Esophagus squamous epithelium (tissue), 5 donors: ENCODE data around the gene PRDM11. TPM values are rescaled to one million over a fixed set of nuclear protein-coding genes. Genes with fewer than 3 reads are reported as not detected.

Source experiments
- DNase-seq: peaks from one replicate; lab custom pipeline; 2025; lab: John Stamatoyannopoulos, UW
- H3K27ac ChIP-seq, 4 donors: fragments of 200-600 bp; sonication (generic); one replicate each; pipeline ENCODE4 v1.5.1; 2016 to 2019; ENCODE audit warnings: mild to moderate bottlenecking in 1 of 4
- H3K27me3 ChIP-seq, 4 donors: fragments of 200-600 bp; sonication (generic); 1 replicate in 3 of 4; 2 replicates in 1 of 4; pipeline versions ENCODE4 v1.5.1 to v1.6.0; 2017 to 2021; ENCODE audit warnings: antibody characterized with exemption in 1 of 4
- H3K36me3 ChIP-seq, 3 donors: fragments of 200-600 bp; sonication (generic); one replicate each; pipeline ENCODE4 v1.5.1; 2016 to 2019
- H3K4me1 ChIP-seq, 3 donors: fragments of 200-600 bp; sonication (generic); one replicate each; pipeline ENCODE4 v1.5.1; 2017 to 2019
- H3K4me3 ChIP-seq, 4 donors: fragments of 200-600 bp; sonication (generic); 1 replicate in 3 of 4; 2 replicates in 1 of 4; pipeline ENCODE4 v1.5.1; 2016 to 2019; ENCODE audit warnings: mild to moderate bottlenecking in 2 of 4, moderate library complexity in 1 of 4
- H3K9me3 ChIP-seq, 3 donors: fragments of 200-600 bp; sonication (generic); one replicate each; pipeline ENCODE4 v1.5.1; 2016 to 2019
- CTCF ChIP-seq, 6 experiments: fragments of 450-650 bp in 4 of 6; fragments of 200-600 bp in 2 of 6; sonication (generic) in 2 of 6; IDR thresholded peaks; one replicate each; pipeline ENCODE4 v1.5.1; 2016 to 2019; ENCODE audit warnings: antibody characterized with exemption in 6 of 6, mild to moderate bottlenecking in 4 of 6, moderate library complexity in 4 of 6
- POLR2A ChIP-seq, 4 donors: fragments of 450-650 bp; IDR thresholded peaks; one replicate each; pipeline ENCODE4 v1.6.1; 2017; ENCODE audit warnings: antibody characterized with exemption in 4 of 4, mild to moderate bottlenecking in 4 of 4, moderate library complexity in 3 of 4
- WGBS, 2 donors: methylation state at CpG; one replicate each; pipeline ENCODE4 v1.1.5; 2018; 5-methylcytosine and 5-hydroxymethylcytosine counted together
- intact Hi-C: fragments of 100-400 bp; cut with DNase I; formaldehyde crosslinking; loops from one replicate; pipeline ENCODE4 v1.15.0; 2022
- total RNA-seq, 4 donors: library from RNA; depleted of rRNA; stranded (reverse); fragments of >200 nt; gene quantifications; one replicate each; pipeline ENCODE4 v1.1.0, GENCODE V29; 2016
- donor health status: DM: yes; HTN: yes; CAD: no.

Gene PRDM11
- total RNA-seq, 4 donors from 2014 or later: 3.9 to 13.9 (median 5.1) TPM

DNA sequence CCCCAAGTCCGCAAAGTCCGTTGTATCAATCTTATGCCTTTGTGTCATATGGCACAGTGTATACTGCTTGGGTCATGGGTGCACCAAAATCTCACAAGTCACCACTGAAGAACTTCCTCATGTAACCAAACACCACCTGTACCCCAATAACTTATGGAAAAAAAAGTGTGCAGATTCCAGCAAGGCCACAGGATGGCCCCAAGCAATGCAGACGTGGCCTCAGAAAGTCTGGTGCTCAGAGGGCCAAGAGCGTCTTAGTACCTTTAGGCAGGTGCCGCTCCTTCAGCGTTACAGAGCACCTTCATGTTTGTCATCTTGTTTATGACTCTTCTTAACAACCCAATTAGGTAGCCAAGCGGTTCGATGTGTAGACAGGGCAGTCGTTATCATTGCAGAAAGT is 65.3 kb downstream of the PRDM11 start:
- Histone ChIP-seq H3K9me3 (no peaks in the 10 kb centered on the region), H3K4me3 (no peak overlapping the region), H3K27me3 (no peaks in the 10 kb centered on the region), H3K36me3 (peaks cover 0 to 73% (median 3%) of the 10 kb centered on the region in 3 donors), H3K4me1 (peaks cover 5 to 35% (median 19%) of the 10 kb centered on the region in 3 donors), H3K27ac (no peak overlapping the region)
- intact Hi-C loops: no loop called here
- no peak for TF ChIP-seq CTCF (IDR thresholded peaks at IDR 0.05)
- no peak for TF ChIP-seq POLR2A (IDR thresholded peaks at IDR 0.05)
- WGBS, 2 donors: 82 to 88% methylated on average over 3 to 9 of the region's 9 CpGs
- no peak for DNase-seq

GRCh38 chr11:45212566-45213315 is 66.3 kb downstream of the PRDM11 start:
- intact Hi-C loops: no loop called here
- H3K4me3 ChIP-seq: no peak overlapping the region
- H3K27me3 ChIP-seq: no peaks in the 10 kb centered on the region
- peaks cover 0 to 64% (median 3%) of the 10 kb centered on the region in 3 donors for H3K36me3 ChIP-seq
- H3K4me1 ChIP-seq: peaks cover 5 to 35% (median 19%) of the 10 kb centered on the region in 3 donors
- no peaks in the 10 kb centered on the region for H3K9me3 ChIP-seq
- no peak for DNase-seq
- 88 to 97% methylated on average over 6 to 10 of the region's 31 CpGs for WGBS, 2 donors
- TF ChIP-seq POLR2A (IDR thresholded peaks at IDR 0.05) (no peak), CTCF (IDR thresholded peaks at IDR 0.05) (no peak)
- no peak overlapping the region for H3K27ac ChIP-seq

GRCh38 chr11:45213316-45213665 is 66.9 kb downstream of the PRDM11 start:
- Histone ChIP-seq H3K27me3 (no peaks in the 10 kb centered on the region), H3K4me3 (no peak overlapping the region), H3K4me1 (peaks cover 5 to 31% (median 19%) of the 10 kb centered on the region in 3 donors), H3K27ac (no peak overlapping the region), H3K36me3 (peaks cover 0 to 64% (median 3%) of the 10 kb centered on the region in 3 donors), H3K9me3 (no peaks in the 10 kb centered on the region)
- WGBS, 2 donors: 84 to 86% methylated on average over 5 to 8 of the region's 12 CpGs
- TF ChIP-seq POLR2A (IDR thresholded peaks at IDR 0.05): no peak
- TF ChIP-seq CTCF (IDR thresholded peaks at IDR 0.05): no peak
- DNase-seq: no peak
- intact Hi-C loops: no loop called here

- peaks cover 4 to 27% (median 19%) of the 10 kb centered on the region in 3 donors for H3K4me1 ChIP-seq
- no peak overlapping the region for H3K4me3 ChIP-seq
- intact Hi-C loops: no loop called here
- no peaks in the 10 kb centered on the region for H3K9me3 ChIP-seq
- DNase-seq: no peak
- H3K27me3 ChIP-seq: no peaks in the 10 kb centered on the region
- TF ChIP-seq CTCF (IDR thresholded peaks at IDR 0.05) (no peak), POLR2A (IDR thresholded peaks at IDR 0.05) (no peak)
- WGBS, 2 donors: 80% methylated on average over 1 of the region's 1 CpG; no CpG with 5 or more reads in 1 of the 2 donors
- no peak overlapping the region for H3K27ac ChIP-seq
- peaks cover 0 to 62% (median 3%) of the 10 kb centered on the region in 3 donors for H3K36me3 ChIP-seq
Measured at GRCh38 chr11:45213717-45214116, 67.3 kb downstream of the PRDM11 start.

DNA sequence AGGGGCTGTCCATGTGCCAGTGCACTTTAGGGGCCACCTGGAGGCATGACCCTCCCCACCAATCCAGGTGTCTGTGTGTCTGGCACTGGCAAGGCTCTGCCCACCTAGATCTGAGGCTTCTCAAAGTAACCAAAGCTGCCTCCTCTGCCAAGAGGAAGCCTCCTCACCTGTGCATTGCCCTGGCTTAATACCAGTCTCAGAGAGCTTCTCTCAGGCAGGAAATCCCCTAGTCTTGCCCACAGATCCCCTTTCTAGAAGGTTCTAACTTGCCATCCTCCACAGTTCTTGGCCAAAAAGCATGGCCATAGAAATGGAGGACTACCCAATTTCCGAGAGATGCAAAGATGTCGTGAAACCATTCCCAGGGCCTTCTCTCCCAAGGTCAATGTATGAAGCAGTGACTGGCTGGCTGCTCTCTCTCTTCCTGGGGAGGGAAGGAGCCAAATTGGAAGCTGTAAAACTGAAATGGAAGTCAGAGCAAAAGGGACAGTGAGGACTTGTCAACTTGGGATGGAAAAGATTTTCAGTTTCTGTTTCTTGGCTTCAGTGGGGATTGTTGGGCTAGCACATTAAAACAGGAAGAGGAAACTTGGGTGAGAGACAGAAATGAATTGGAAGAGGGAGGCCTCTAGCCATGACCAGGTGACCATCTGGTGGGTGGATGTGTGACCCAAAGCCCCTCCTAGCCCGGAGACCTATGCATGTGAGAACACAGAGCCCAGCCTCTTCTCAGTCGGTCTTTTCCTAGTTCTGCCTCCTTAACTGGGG is 68.8 kb downstream of the PRDM11 start:
- TF ChIP-seq CTCF (IDR thresholded peaks at IDR 0.05): no peak
- no peak for TF ChIP-seq POLR2A (IDR thresholded peaks at IDR 0.05)
- 85 to 90% methylated on average over 3 to 4 of the region's 4 CpGs for WGBS, 2 donors
- peaks cover 0 to 12% (median 8%) of the 10 kb centered on the region in 3 donors for H3K4me1 ChIP-seq
- intact Hi-C loops: no loop called here
- H3K27me3 ChIP-seq: no peaks in the 10 kb centered on the region
- no peak overlapping the region for H3K27ac ChIP-seq
- no peak for DNase-seq
- peaks cover 0 to 58% (median 3%) of the 10 kb centered on the region in 3 donors for H3K36me3 ChIP-seq
- no peaks in the 10 kb centered on the region for H3K9me3 ChIP-seq
- no peak overlapping the region for H3K4me3 ChIP-seq
